HG03060 (cell line): ENCODE data around the gene NDUFA8.

Source experiments
- ATAC-seq: cut with Tn5 transposase; IDR thresholded peaks from one replicate; pipeline ENCODE4 v1.9.1; 2021; ENCODE audit warnings: low read depth, moderate number of reproducible peaks; ENCODE audit not compliant: unreplicated experiment

The NDUFA8 gene

GRCh38 chr9:122186777-122187470 lies 27.3 kb upstream of the NDUFA8 start:
- no peak for ATAC-seq

- no peak for ATAC-seq
Observed at GRCh38 chr9:122186301-122186700, 26.7 kb upstream of the NDUFA8 start.

GRCh38 chr9:122184551-122184950 lies 25.0 kb upstream of the NDUFA8 start:
- ATAC-seq: no peak

- ATAC-seq: no peak
Observed at GRCh38 chr9:122183501-122183900, 23.9 kb upstream of the NDUFA8 start.

- no peak for ATAC-seq
Observed at GRCh38 chr9:122180633-122181032, 21.1 kb upstream of the NDUFA8 start.

- ATAC-seq: no peak
Observed at GRCh38 chr9:122179690-122180074, 20.1 kb upstream of the NDUFA8 start.

GRCh38 chr9:122179054-122179689 lies 19.6 kb upstream of the NDUFA8 start:
- ATAC-seq: no peak

- no peak for ATAC-seq
Observed at GRCh38 chr9:122176916-122177315, 17.3 kb upstream of the NDUFA8 start.

- ATAC-seq: no peak
Observed at GRCh38 chr9:122173670-122174069, 14.1 kb upstream of the NDUFA8 start.

- no peak for ATAC-seq
Observed at GRCh38 chr9:122172131-122172530, 12.6 kb upstream of the NDUFA8 start.

GRCh38 chr9:122168356-122168755 lies 8.8 kb upstream of the NDUFA8 start:
- no peak for ATAC-seq

- ATAC-seq: no peak
Observed at GRCh38 chr9:122164286-122164685, 4.7 kb upstream of the NDUFA8 start.

- ATAC-seq: no peak
Observed at GRCh38 chr9:122162415-122162814, 2.8 kb upstream of the NDUFA8 start.

- ATAC-seq: no peak
Observed at GRCh38 chr9:122159925-122160246, 307 bp upstream of the NDUFA8 start.

GRCh38 chr9:122158202-122158601 lies 1.4 kb downstream of the NDUFA8 start:
- no peak for ATAC-seq

- ATAC-seq: no peak
Observed at GRCh38 chr9:122155796-122156195, 3.8 kb downstream of the NDUFA8 start.

GRCh38 chr9:122151267-122151828 lies 8.2 kb downstream of the NDUFA8 start:
- no peak for ATAC-seq

- ATAC-seq: no peak
Observed at GRCh38 chr9:122145592-122145863, 14.1 kb downstream of the NDUFA8 start.

- no peak for ATAC-seq
Observed at GRCh38 chr9:122144836-122145591, 14.6 kb downstream of the NDUFA8 start.

- no peak for ATAC-seq
Observed at GRCh38 chr9:122143876-122144405, 15.6 kb downstream of the NDUFA8 start.

GRCh38 chr9:122143296-122143695 lies 16.3 kb downstream of the NDUFA8 start:
- ATAC-seq: no peak
